K562 treated with DMSO at 1 percent for 48 hours (cell line): Measurements from ENCODE around the gene VPS9D1. TPM values are rescaled to one million over a fixed set of nuclear protein-coding genes. Genes with fewer than 3 reads are reported as not detected.

Source experiments
- total RNA-seq: library from RNA; unstranded; fragments of 300-600 nt; gene quantifications from 2 replicates; pipeline ENCODE4 v1.2.3, GENCODE V29; 2022; ENCODE audit warnings: low replicate concordance; ENCODE audit errors: extremely low read depth

VPS9D1 gene
- not detected in 2 replicates for total RNA-seq

DNA sequence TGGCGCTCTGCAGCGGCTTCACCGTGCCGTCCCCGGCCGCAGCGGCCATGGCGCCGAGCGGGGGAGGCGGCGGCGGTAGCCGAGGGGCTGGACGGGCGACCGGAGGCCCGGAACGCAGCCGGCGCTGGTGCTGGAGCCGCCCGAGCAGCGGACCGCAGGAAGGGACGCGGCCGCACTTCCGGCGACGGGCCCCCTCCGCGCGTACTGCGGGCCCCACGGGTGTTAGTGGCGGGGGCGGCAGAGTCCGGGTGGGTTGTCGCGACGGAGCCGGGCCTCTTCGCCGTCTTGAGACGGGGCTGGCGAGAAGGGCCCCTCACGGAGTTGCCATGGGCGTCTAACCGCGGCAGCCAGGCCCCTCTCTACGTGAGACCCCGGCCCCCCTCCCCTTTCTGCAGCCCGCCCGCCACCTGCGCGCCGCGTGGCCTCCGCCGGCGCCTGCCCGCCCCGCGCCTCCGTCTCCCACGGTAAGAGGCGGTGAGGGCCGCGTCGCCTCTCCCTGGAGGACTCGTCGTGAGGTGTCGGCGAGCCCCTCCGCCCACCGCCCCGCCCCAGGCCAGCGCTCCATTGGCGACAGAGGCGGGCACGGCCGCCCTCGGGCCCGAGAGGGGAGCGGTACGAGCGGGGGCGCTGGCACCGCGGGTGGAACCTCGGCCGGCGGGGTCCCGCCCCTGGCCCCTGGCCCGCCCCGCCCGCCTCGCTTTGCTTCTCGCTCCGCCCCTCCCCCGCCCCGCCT is at the start of gene VPS9D1, which contains the start of gene ZNF276:
Gene VPS9D1, minus strand, starts transcription at position 86 of the 733 bp plus-strand sequence. Its CDS starts 37 bp downstream, at position 49.
Gene ZNF276, plus strand, starts transcription at position 725 of the 733 bp plus-strand sequence. CDS start 104 bp downstream, outside the sequence.

GRCh38 chr16:89701425-89702406 is 19.0 kb downstream of the VPS9D1 start, which contains the start of gene SPATA2L:
Gene SPATA2L (minus strand): TSS chr16:89701705. CDS start chr16:89701232, 473 bp downstream.

GRCh38 chr16:89686520-89687091 is 34.1 kb downstream of the VPS9D1 start, which contains the start of gene CDK10:
Gene CDK10 (plus strand): TSS chr16:89686689. CDS start chr16:89686711, 22 bp downstream.

GRCh38 chr16:89657442-89658220 is 63.1 kb downstream of the VPS9D1 start, which contains the start of the genes CHMP1A and SPATA33:
Gene CHMP1A (minus strand): TSS chr16:89657708. CDS start chr16:89657588, 120 bp downstream.
Gene SPATA33 (plus strand): TSS chr16:89657836. CDS start chr16:89657912, 76 bp downstream.

Other genes starting within 250 kb of the VPS9D1 start
- 118 TPM in 1 of 2 replicates, not detected in the other for gene ANKRD11, start 230.3 kb downstream of the VPS9D1 start, total RNA-seq
- gene SPG7, start 212.5 kb downstream of the VPS9D1 start, total RNA-seq, result not detected in 2 replicates
- 7,815 and 8,859 TPM in 2 replicates for gene RPL13, start 160.2 kb downstream of the VPS9D1 start, total RNA-seq
- gene CPNE7, start 145.1 kb downstream of the VPS9D1 start, total RNA-seq, result not detected in 2 replicates
- gene DPEP1, start 107.3 kb downstream of the VPS9D1 start, total RNA-seq, result not detected in 2 replicates
- not detected in 2 replicates for gene CHMP1A, start 63.2 kb downstream of the VPS9D1 start, total RNA-seq
- not detected in 2 replicates for gene SPATA33, start 63.1 kb downstream of the VPS9D1 start, total RNA-seq
- gene CDK10, start 34.2 kb downstream of the VPS9D1 start, total RNA-seq, result not detected in 2 replicates
- gene SPATA2L, start 19.2 kb downstream of the VPS9D1 start, total RNA-seq, result not detected in 2 replicates
- not detected in 2 replicates for gene ZNF276, start 639 bp upstream of the VPS9D1 start, total RNA-seq
- not detected in 2 replicates for gene FANCA, start 95.7 kb upstream of the VPS9D1 start, total RNA-seq
- not detected in 2 replicates for gene SPIRE2, start 107.6 kb upstream of the VPS9D1 start, total RNA-seq
- not detected in 2 replicates for gene TCF25, start 152.7 kb upstream of the VPS9D1 start, total RNA-seq
- not detected in 2 replicates for gene MC1R, start 198.0 kb upstream of the VPS9D1 start, total RNA-seq
- not detected in 2 replicates for gene TUBB3, start 202.4 kb upstream of the VPS9D1 start, total RNA-seq
- 715 TPM in 1 of 2 replicates, not detected in the other for gene DEF8, start 227.9 kb upstream of the VPS9D1 start, total RNA-seq